GM12878 (cell line): ENCODE data around the gene C6orf62. TPM values are rescaled to one million over a fixed set of nuclear protein-coding genes. Genes with fewer than 3 reads are reported as not detected.
A peak's percentile ranks its signal among the peaks of the same experiment; 100 is the strongest.

Experiments used
- BMI1 ChIP-seq: fragments of 450-650 bp; IDR thresholded peaks from 2 replicates; pipeline ENCODE4 v1.6.1; 2016; ENCODE audit warnings: mild to moderate bottlenecking, moderate library complexity, borderline replicate concordance
- ETV6 ChIP-seq, 2 experiments: fragments of 450-650 bp in 1 of 2; IDR thresholded peaks in 1 of 2; conservative IDR thresholded peaks in 1 of 2; 2 replicates each; pipeline ENCODE4 v1.6.1; 2014; ENCODE audit warnings: antibody characterized with exemption in 1 of 2, borderline replicate concordance in 1 of 2, low read depth in 1 of 2, mild to moderate bottlenecking in 1 of 2, moderate library complexity in 1 of 2
- HSF1 ChIP-seq: fragments of 150-350 bp; IDR thresholded peaks from 2 replicates; pipeline ENCODE4 v1.6.1; 2014; ENCODE audit warnings: mild to moderate bottlenecking, low read depth, low read length
- KAT2A ChIP-seq: conservative IDR thresholded peaks from 2 replicates; pipeline ENCODE4 v1.6.1; 2011; ENCODE audit warnings: low read depth, low read length; ENCODE audit not compliant: control insufficient read depth
- LARP7 ChIP-seq: fragments of 450-650 bp; IDR thresholded peaks from 2 replicates; pipeline ENCODE4 v1.6.1; 2017; ENCODE audit warnings: mild to moderate bottlenecking
- MAX ChIP-seq: IDR thresholded peaks from 2 replicates; pipeline ENCODE4 v1.6.1; 2012; ENCODE audit warnings: low read depth, low read length, improper control_type of control experiment
- MTA2 ChIP-seq: fragments of 450-650 bp; IDR thresholded peaks from 2 replicates; pipeline ENCODE4 v1.6.1; 2016; ENCODE audit warnings: low read depth, mild to moderate bottlenecking, moderate library complexity
- NFYB ChIP-seq: IDR thresholded peaks from 2 replicates; pipeline ENCODE4 v1.6.1; 2011; ENCODE audit warnings: low read depth, mild to moderate bottlenecking, low read length, improper control_type of control experiment, moderate library complexity; ENCODE audit not compliant: insufficient read depth
- NR2F1 ChIP-seq: fragments of 450-650 bp; conservative IDR thresholded peaks from 2 replicates; pipeline ENCODE4 v1.6.1; 2017; ENCODE audit warnings: mild to moderate bottlenecking
- PBX3 ChIP-seq: IDR thresholded peaks from 2 replicates; pipeline ENCODE4 v1.6.1; 2011; ENCODE audit warnings: mild to moderate bottlenecking, low read depth, low read length, moderate library complexity; ENCODE audit not compliant: insufficient replicate concordance
- polyA plus RNA-seq, 11 experiments: library from polyadenylated mRNA; depleted of rRNA in 4 of 11; unstranded in 6 of 11; stranded (reverse) in 5 of 11; fragments of >200 nt; fragmentation: Nextera tagmentation in 4 of 11; fragmentation: Illumina TruSeq in 1 of 11; extraction: Ambion mirVana in 4 of 11; extraction: Trizol in 1 of 11; gene quantifications; 1 replicate in 1 of 11; 2 replicates in 10 of 11; pipeline versions ENCODE4 v1.2.1 to v1.2.3, GENCODE V29; 2011 to 2016; ENCODE audit warnings: inconsistent platforms in 2 of 11, missing spikeins in 2 of 11, low read depth in 1 of 11
- total RNA-seq, 4 experiments: library from RNA; depleted of rRNA in 3 of 4; stranded (reverse); fragments of >200 nt in 3 of 4; fragmentation: Illumina TruSeq in 1 of 4; extraction: Trizol in 1 of 4; gene quantifications; 2 replicates each; pipeline versions ENCODE4 v1.2.1 to v1.2.3, GENCODE V29; 2013 to 2021
- TF ChIP-seq, protein P1 (sequence below): fragments of 450-650 bp; IDR thresholded peaks from 2 replicates; pipeline ENCODE4 v1.6.1; 2017; ENCODE audit warnings: mild to moderate bottlenecking, low read depth, inconsistent platforms; ENCODE audit not compliant: poor library complexity, severe bottlenecking
- TF ChIP-seq, protein P2 (sequence below): fragments of 450-650 bp; IDR thresholded peaks from 2 replicates; pipeline ENCODE4 v1.6.1; 2018; ENCODE audit warnings: mild to moderate bottlenecking, low read depth, moderate library complexity; ENCODE audit not compliant: partially characterized antibody

The C6orf62 gene
- total and polyA plus RNA-seq, 10 of the 15 experiments (the other 5 are each of a cell fraction or from before 2014, with no cell fraction given), result 55.6 to 565 (median 126) TPM

GRCh38 chr6:24721461-24722215 lies 2.7 kb upstream of the C6orf62 start (continued):
- TF ChIP-seq, protein P1, sequence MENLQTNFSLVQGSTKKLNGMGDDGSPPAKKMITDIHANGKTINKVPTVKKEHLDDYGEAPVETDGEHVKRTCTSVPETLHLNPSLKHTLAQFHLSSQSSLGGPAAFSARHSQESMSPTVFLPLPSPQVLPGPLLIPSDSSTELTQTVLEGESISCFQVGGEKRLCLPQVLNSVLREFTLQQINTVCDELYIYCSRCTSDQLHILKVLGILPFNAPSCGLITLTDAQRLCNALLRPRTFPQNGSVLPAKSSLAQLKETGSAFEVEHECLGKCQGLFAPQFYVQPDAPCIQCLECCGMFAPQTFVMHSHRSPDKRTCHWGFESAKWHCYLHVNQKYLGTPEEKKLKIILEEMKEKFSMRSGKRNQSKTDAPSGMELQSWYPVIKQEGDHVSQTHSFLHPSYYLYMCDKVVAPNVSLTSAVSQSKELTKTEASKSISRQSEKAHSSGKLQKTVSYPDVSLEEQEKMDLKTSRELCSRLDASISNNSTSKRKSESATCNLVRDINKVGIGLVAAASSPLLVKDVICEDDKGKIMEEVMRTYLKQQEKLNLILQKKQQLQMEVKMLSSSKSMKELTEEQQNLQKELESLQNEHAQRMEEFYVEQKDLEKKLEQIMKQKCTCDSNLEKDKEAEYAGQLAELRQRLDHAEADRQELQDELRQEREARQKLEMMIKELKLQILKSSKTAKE, result no peak
- TF ChIP-seq ETV6 (conservative IDR thresholded peaks at IDR 0.05 in 1 of 2, IDR thresholded peaks at IDR 0.05 in 1 of 2; ENCODE audit: borderline replicate concordance in 1 of 2, low read depth in 1 of 2) (no peak), KAT2A (no peak), MTA2 (0 out of 2 replicates have a peak, but pooled peaks have one; percentile 47), MAX (peak; percentile 99), BMI1 (no peak), NR2F1 (peak; percentile 67), LARP7 (peak; percentile 86), NFYB (no peak), HSF1 (no peak), PBX3 (no peak)
- TF ChIP-seq, protein P2, sequence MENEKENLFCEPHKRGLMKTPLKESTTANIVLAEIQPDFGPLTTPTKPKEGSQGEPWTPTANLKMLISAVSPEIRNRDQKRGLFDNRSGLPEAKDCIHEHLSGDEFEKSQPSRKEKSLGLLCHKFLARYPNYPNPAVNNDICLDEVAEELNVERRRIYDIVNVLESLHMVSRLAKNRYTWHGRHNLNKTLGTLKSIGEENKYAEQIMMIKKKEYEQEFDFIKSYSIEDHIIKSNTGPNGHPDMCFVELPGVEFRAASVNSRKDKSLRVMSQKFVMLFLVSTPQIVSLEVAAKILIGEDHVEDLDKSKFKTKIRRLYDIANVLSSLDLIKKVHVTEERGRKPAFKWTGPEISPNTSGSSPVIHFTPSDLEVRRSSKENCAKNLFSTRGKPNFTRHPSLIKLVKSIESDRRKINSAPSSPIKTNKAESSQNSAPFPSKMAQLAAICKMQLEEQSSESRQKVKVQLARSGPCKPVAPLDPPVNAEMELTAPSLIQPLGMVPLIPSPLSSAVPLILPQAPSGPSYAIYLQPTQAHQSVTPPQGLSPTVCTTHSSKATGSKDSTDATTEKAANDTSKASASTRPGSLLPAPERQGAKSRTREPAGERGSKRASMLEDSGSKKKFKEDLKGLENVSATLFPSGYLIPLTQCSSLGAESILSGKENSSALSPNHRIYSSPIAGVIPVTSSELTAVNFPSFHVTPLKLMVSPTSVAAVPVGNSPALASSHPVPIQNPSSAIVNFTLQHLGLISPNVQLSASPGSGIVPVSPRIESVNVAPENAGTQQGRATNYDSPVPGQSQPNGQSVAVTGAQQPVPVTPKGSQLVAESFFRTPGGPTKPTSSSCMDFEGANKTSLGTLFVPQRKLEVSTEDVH, result no peak
